Measurements from ENCODE around the gene DNM1L.

DNA sequence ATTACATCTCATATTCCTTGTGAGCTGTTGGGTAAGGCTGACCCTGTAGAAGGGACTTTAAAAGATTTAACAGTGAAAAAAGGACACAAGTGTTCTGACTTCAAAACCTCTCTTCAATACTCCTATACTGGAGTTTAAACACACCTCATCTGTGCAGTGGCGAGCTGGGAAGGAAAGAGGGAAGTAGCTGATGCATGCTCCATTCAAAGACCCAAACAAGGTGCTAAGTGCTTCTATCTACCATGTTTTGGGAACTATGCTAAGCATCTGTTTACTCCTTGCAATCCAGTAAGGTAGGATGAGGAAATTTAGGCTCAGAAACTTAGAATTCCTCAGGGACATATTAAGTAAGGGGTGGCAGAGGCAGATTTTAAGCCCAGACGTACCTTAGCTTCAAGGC is 16.4 kb upstream of the DNM1L start:
- TF ChIP-seq POLR2A (IDR thresholded peaks at IDR 0.05) (no peak), EP300 (IDR thresholded peaks at IDR 0.05) (no peak)
- TF ChIP-seq, protein P1, sequence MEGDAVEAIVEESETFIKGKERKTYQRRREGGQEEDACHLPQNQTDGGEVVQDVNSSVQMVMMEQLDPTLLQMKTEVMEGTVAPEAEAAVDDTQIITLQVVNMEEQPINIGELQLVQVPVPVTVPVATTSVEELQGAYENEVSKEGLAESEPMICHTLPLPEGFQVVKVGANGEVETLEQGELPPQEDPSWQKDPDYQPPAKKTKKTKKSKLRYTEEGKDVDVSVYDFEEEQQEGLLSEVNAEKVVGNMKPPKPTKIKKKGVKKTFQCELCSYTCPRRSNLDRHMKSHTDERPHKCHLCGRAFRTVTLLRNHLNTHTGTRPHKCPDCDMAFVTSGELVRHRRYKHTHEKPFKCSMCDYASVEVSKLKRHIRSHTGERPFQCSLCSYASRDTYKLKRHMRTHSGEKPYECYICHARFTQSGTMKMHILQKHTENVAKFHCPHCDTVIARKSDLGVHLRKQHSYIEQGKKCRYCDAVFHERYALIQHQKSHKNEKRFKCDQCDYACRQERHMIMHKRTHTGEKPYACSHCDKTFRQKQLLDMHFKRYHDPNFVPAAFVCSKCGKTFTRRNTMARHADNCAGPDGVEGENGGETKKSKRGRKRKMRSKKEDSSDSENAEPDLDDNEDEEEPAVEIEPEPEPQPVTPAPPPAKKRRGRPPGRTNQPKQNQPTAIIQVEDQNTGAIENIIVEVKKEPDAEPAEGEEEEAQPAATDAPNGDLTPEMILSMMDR (IDR thresholded peaks at IDR 0.05): no peak

Measured in gastroesophageal sphincter (tissue), 3 donors.